ENCODE results near the gene ATP6V1E1. TPM values are rescaled to one million over a fixed set of nuclear protein-coding genes. Genes with fewer than 3 reads are reported as not detected.
A peak's percentile ranks its signal among the peaks of the same experiment; 100 is the strongest.

The ATP6V1E1 gene
- total and polyA plus RNA-seq, 12 donors = 88.1 to 388 (median 184) TPM

DNA sequence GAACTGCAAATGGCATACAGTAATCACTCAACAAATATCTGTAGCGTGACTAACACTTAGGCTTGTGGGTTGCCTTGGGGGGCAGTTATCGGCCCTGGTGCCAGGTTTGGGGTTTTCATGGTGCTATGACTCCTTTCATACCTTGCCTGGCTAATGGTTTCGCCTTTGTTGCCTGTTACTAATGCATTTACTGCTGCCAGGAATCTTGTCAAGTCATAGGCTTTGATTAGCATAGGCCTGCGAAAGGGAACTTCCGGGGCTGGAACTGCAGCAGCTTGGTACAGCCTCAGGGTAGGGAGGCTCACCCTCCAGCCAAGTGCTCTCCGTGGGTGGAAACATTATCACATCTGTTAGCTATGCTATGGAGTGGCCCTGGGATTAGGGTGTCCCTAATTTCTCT lies 52.1 kb downstream of the ATP6V1E1 start:
- Histone ChIP-seq H3K27me3 (no peaks in the 10 kb centered on the region), H3K36me3 (replicated peaks in 1 of 2) (no peaks in the 10 kb centered on the region), H3K27ac (peak overlapping the region in 1 of 5 donors; percentile 45), H3K4me1 (replicated peaks in 1 of 2) (peaks cover 0 to 4% of the 10 kb centered on the region in 2 donors), H3K4me3 (no peak overlapping the region), H3K9me3 (replicated peaks in 1 of 3) (no peaks in the 10 kb centered on the region)
- TF ChIP-seq POLR2A (IDR thresholded peaks at IDR 0.05) = no peak
- TF ChIP-seq, protein P1, sequence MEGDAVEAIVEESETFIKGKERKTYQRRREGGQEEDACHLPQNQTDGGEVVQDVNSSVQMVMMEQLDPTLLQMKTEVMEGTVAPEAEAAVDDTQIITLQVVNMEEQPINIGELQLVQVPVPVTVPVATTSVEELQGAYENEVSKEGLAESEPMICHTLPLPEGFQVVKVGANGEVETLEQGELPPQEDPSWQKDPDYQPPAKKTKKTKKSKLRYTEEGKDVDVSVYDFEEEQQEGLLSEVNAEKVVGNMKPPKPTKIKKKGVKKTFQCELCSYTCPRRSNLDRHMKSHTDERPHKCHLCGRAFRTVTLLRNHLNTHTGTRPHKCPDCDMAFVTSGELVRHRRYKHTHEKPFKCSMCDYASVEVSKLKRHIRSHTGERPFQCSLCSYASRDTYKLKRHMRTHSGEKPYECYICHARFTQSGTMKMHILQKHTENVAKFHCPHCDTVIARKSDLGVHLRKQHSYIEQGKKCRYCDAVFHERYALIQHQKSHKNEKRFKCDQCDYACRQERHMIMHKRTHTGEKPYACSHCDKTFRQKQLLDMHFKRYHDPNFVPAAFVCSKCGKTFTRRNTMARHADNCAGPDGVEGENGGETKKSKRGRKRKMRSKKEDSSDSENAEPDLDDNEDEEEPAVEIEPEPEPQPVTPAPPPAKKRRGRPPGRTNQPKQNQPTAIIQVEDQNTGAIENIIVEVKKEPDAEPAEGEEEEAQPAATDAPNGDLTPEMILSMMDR (IDR thresholded peaks at IDR 0.05) = no peak
- 78 to 90% (median 85%) methylated on average over 3 to 6 of the region's 6 CpGs for WGBS, 4 donors
- intact Hi-C loops (cut with DNase I) = loop anchor here in 1 of 2 donors (10.0 kb wide), 1 partner anchor 58 kb away; the partner anchor contains the start of gene BCL2L13
- no peak for DNase-seq

DNA sequence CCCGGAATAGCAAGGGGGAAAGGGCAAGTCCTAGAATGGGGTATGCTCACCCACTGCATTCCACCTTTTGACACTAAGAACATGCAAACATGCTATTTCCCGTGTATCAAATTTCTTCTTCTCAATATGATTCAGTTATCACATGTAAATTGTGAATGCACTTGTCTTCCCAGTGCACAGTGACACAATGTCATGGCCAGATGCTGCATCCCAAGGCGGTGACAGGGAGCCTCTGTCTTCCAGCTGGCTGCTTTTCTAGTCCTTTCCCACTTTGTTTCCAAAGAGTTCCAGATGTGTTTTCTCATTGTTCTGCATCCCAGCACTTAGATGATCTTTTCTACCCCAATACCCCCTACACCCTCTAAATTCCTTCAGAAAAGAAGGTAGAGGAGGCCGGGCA lies 52.9 kb downstream of the ATP6V1E1 start:
- WGBS, 4 donors = 76 to 85% (median 81%) methylated on average over 4 of the region's 4 CpGs
- no peak overlapping the region for H3K27ac ChIP-seq
- no peak for TF ChIP-seq POLR2A (IDR thresholded peaks at IDR 0.05)
- TF ChIP-seq, protein P1 (IDR thresholded peaks at IDR 0.05) = no peak
- intact Hi-C loops (cut with DNase I) = loop anchor here in 1 of 2 donors (10.0 kb wide), 1 partner anchor 59 kb away; the partner anchor contains the start of gene BCL2L13
- no peak for DNase-seq
- no peaks in the 10 kb centered on the region for H3K36me3 ChIP-seq (replicated peaks in 1 of 2)
- H3K4me3 ChIP-seq = no peak overlapping the region
- peaks cover 0 to 9% of the 10 kb centered on the region in 2 donors for H3K4me1 ChIP-seq (replicated peaks in 1 of 2)
- no peaks in the 10 kb centered on the region for H3K9me3 ChIP-seq (replicated peaks in 1 of 3)
- no peaks in the 10 kb centered on the region for H3K27me3 ChIP-seq

DNA sequence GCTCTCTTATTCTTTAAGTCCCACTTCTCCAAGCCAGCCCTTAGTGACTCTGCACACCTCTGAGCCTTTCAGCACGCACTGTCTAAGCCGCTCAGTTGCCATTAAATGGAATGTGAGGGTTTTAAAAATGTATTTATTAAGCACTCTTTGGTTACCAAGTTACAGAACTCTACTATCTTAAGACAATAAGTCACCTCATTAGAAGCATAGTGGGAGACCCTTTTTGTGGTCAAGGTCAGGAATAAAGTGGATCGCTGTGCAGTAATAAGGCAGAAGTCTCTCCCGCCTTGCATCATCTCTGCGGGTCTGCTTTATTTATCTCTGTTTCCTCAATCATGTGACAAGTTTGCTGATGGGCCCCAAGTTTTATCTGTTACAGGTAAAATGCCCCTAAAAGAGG lies 53.4 kb downstream of the ATP6V1E1 start:
- WGBS, 4 donors = 85 to 91% (median 86%) methylated on average over 5 of the region's 5 CpGs

DNA sequence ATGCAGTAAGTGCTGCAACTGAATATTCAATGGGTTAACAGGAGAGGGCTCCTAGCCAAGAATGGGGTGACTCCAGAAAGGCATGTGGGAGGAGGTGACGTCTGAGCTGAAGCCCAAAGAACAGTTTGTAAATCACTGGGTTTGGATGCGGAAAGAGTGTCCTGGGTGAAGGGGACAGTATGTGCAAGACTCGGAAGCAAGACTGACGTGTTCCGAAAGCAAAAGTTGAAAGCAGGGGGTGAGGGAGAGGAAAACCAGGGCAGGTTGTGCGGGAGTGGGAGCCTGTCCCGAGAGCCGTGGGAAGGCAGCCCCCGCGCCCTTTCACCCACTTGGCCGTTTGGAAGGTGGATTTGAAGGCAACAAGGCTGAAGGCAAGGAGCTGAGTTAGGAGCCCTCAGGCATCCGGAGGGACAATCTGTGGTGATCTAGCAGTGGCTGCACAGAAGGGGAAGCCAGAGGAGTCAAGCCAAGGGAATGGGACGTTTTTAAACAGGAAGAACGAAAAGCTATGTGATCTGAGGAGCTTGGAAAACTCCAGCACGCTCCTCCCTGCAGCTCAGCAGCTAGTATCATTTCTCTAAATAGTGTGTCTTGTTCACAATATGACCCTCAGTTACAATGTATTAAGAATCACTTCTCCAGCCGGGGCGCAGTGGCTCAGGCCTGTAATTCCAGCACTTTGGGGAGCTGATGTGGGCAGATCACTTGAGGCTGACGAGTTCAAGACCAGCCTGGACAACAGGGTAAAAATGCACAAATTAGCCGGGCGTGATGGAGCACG lies 57.5 kb downstream of the ATP6V1E1 start:
- peak in 1 of 2 donors; percentile 21 for TF ChIP-seq POLR2A (IDR thresholded peaks at IDR 0.05)
- TF ChIP-seq, protein P1 (IDR thresholded peaks at IDR 0.05) = no peak
- intact Hi-C loops (cut with DNase I) = loop anchor here in 1 of 2 donors (10.0 kb wide), 1 partner anchor 64 kb away; the partner anchor contains the start of gene BCL2L13
- Histone ChIP-seq H3K36me3 (replicated peaks in 1 of 2) (no peaks in the 10 kb centered on the region), H3K27ac (peak overlapping the region in 4 of 5 donors; percentile 28 to 93 (median 62)), H3K27me3 (no peaks in the 10 kb centered on the region), H3K4me3 (peak overlapping the region in 1 of 4 donors; percentile 27), H3K9me3 (replicated peaks in 1 of 3) (no peaks in the 10 kb centered on the region), H3K4me1 (replicated peaks in 1 of 2) (peaks cover 0 to 9% of the 10 kb centered on the region in 2 donors)
- 37 to 48% (median 42%) methylated on average over 19 to 21 of the region's 21 CpGs for WGBS, 4 donors
- peak; percentile 27 to 86 (median 74) for DNase-seq

More for the DNA sequence above, 53.4 kb downstream of the ATP6V1E1 start:
- DNase-seq = no peak
- no peak overlapping the region for H3K27ac ChIP-seq
- no peaks in the 10 kb centered on the region for H3K36me3 ChIP-seq (replicated peaks in 1 of 2)
- H3K4me3 ChIP-seq = no peak overlapping the region
- intact Hi-C loops (cut with DNase I) = loop anchor here in 1 of 2 donors (10.0 kb wide), 1 partner anchor 60 kb away; the partner anchor contains the start of gene BCL2L13
- no peaks in the 10 kb centered on the region for H3K9me3 ChIP-seq (replicated peaks in 1 of 3)
- TF ChIP-seq, protein P1 (IDR thresholded peaks at IDR 0.05) = no peak
- TF ChIP-seq POLR2A (IDR thresholded peaks at IDR 0.05) = no peak
- no peaks in the 10 kb centered on the region for H3K27me3 ChIP-seq
- H3K4me1 ChIP-seq (replicated peaks in 1 of 2) = peaks cover 0 to 9% of the 10 kb centered on the region in 2 donors

Data from adrenal gland (tissue), 12 donors.